ENCODE results near the gene EPSTI1.
A peak's percentile ranks its signal among the peaks of the same experiment; 100 is the strongest.
"Not testable (repeated sequence)": the region's sequence is repeated elsewhere in the genome, so short reads cannot be mapped to it uniquely, and the experiment has no call there.

EPSTI1 gene

GRCh38 chr13:43003729-43004128, 11.7 kb upstream of the EPSTI1 start:
- DNase-seq: no peak

GRCh38 chr13:43003010-43003409, 11.0 kb upstream of the EPSTI1 start:
- no peak for DNase-seq

- no peak for DNase-seq
These were observed 10.0 kb upstream of the EPSTI1 start for GRCh38 chr13:43002021-43002420.

- no peak for DNase-seq
These were observed 8.6 kb upstream of the EPSTI1 start for GRCh38 chr13:43000676-43001075.

- no peak for DNase-seq
These were observed 7.5 kb upstream of the EPSTI1 start for GRCh38 chr13:42999491-42999890.

GRCh38 chr13:42997381-42997780, 5.3 kb upstream of the EPSTI1 start:
- no peak for DNase-seq

GRCh38 chr13:42996584-42996983, 4.5 kb upstream of the EPSTI1 start:
- no peak for DNase-seq

- DNase-seq: no peak
These were observed 2.8 kb upstream of the EPSTI1 start for GRCh38 chr13:42994878-42995277.

- no peak for DNase-seq
These were observed 702 bp upstream of the EPSTI1 start for GRCh38 chr13:42992764-42993122.

- DNase-seq: not testable (repeated sequence)
These were observed 676 bp downstream of the EPSTI1 start for GRCh38 chr13:42991233-42991897.

GRCh38 chr13:42990291-42991232, 1.5 kb downstream of the EPSTI1 start:
- no peak for DNase-seq

GRCh38 chr13:42986176-42986574, 5.9 kb downstream of the EPSTI1 start:
- no peak for DNase-seq

- no peak for DNase-seq
These were observed 6.5 kb downstream of the EPSTI1 start for GRCh38 chr13:42985312-42986175.

- no peak for DNase-seq
These were observed 7.3 kb downstream of the EPSTI1 start for GRCh38 chr13:42984691-42985090.

GRCh38 chr13:42984026-42984425, 8.0 kb downstream of the EPSTI1 start:
- no peak for DNase-seq

GRCh38 chr13:42981853-42982252, 10.2 kb downstream of the EPSTI1 start:
- no peak for DNase-seq

GRCh38 chr13:42981317-42981716, 10.7 kb downstream of the EPSTI1 start:
- DNase-seq: no peak

- no peak for DNase-seq
These were observed 14.8 kb downstream of the EPSTI1 start for GRCh38 chr13:42977219-42977659.

- no peak for DNase-seq
These were observed 16.0 kb downstream of the EPSTI1 start for GRCh38 chr13:42976066-42976465.

GRCh38 chr13:42973581-42973980, 18.5 kb downstream of the EPSTI1 start:
- no peak for DNase-seq

- DNase-seq: no peak
These were observed 20.2 kb downstream of the EPSTI1 start for GRCh38 chr13:42971691-42972347.

GRCh38 chr13:42970824-42971690, 21.0 kb downstream of the EPSTI1 start:
- peak; percentile 59 for DNase-seq
